Small intestine (tissue), 16 donors: ENCODE data around the gene CFAP53. TPM values are rescaled to one million over a fixed set of nuclear protein-coding genes. Genes with fewer than 3 reads are reported as not detected.

ENCODE experiments used
- DNase-seq, 2 donors: peaks; one replicate each; pipeline versions ENCODE4 v3.0.0 to v3.0.0-alpha.2; 2013
- FAIRE-seq: peaks from 2 replicates; lab custom pipeline; 2012; peaks lifted over from hg19 to GRCh38; lab: Jason Lieb, UNC
- H3K27ac ChIP-seq, 3 donors: one replicate each; pipeline ENCODE4 v1.5.1; 2013; ENCODE audit warnings: low read length in 2 of 3, mild to moderate bottlenecking in 2 of 3, control low read depth in 1 of 3, inconsistent platforms in 1 of 3, low read depth in 1 of 3, moderate library complexity in 1 of 3
- H3K27me3 ChIP-seq, 3 donors: one replicate each; pipeline ENCODE4 v1.6.1; 2013; ENCODE audit warnings: low read length in 3 of 3, inconsistent platforms in 1 of 3; ENCODE audit not compliant: control insufficient read depth in 3 of 3, insufficient read depth in 3 of 3
- H3K36me3 ChIP-seq, 3 donors: one replicate each; pipeline ENCODE4 v1.6.1; 2013; ENCODE audit warnings: low read length in 3 of 3, inconsistent platforms in 1 of 3, low read depth in 1 of 3, mild to moderate bottlenecking in 1 of 3, moderate library complexity in 1 of 3; ENCODE audit not compliant: control insufficient read depth in 3 of 3, insufficient read depth in 2 of 3
- H3K4me1 ChIP-seq, 3 donors: one replicate each; pipeline ENCODE4 v1.6.1; 2013; ENCODE audit warnings: low read length in 2 of 3, inconsistent platforms in 1 of 3, low read depth in 1 of 3, mild to moderate bottlenecking in 1 of 3, moderate library complexity in 1 of 3; ENCODE audit not compliant: control insufficient read depth in 3 of 3, insufficient read depth in 2 of 3
- H3K4me3 ChIP-seq, 3 donors: one replicate each; pipeline ENCODE4 v1.5.1; 2013; ENCODE audit warnings: low read length in 3 of 3, control low read depth in 1 of 3, inconsistent platforms in 1 of 3, low read depth in 1 of 3, mild to moderate bottlenecking in 1 of 3, moderate library complexity in 1 of 3
- H3K9me3 ChIP-seq, 2 donors: one replicate each; pipeline ENCODE4 v1.6.1; 2013; ENCODE audit warnings: low read depth in 1 of 2, low read length in 1 of 2; ENCODE audit not compliant: control insufficient read depth in 2 of 2, insufficient read depth in 1 of 2
- WGBS, 3 donors: extraction: QIAGEN DNeasy Blood & Tissue Kit; methylation state at CpG; one replicate each; pipeline ENCODE4 v1.1.7; 2013; 5-methylcytosine and 5-hydroxymethylcytosine counted together
- long read RNA-seq, 10 donors: transcript quantifications; one replicate each; lab custom pipeline, GENCODE V29; 2026
- polyA plus RNA-seq, 4 donors: library from polyadenylated mRNA; stranded (reverse) in 3 of 4; unstranded in 1 of 4; fragments of 200-250 nt in 3 of 4; fragments of 120-200 nt in 1 of 4; gene quantifications; one replicate each; pipeline versions ENCODE4 v1.2.1 to v1.2.3, GENCODE V29; 2013
- donor health status: healthy with polysubstance abuse.
- donor health status: control.
- donor health status: control.
- donor health status: Bipolar disorder and iron deficiency.
- donor health status: healthy.

The CFAP53 gene, protein sequence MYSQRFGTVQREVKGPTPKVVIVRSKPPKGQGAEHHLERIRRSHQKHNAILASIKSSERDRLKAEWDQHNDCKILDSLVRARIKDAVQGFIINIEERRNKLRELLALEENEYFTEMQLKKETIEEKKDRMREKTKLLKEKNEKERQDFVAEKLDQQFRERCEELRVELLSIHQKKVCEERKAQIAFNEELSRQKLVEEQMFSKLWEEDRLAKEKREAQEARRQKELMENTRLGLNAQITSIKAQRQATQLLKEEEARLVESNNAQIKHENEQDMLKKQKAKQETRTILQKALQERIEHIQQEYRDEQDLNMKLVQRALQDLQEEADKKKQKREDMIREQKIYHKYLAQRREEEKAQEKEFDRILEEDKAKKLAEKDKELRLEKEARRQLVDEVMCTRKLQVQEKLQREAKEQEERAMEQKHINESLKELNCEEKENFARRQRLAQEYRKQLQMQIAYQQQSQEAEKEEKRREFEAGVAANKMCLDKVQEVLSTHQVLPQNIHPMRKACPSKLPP
- polyA plus RNA-seq, result under 1 TPM in 3 of 4 donors, not detected in 1; 0.28 to 0.80 (median 0.67) TPM
- long read RNA-seq, donor 1, result 0 reads
- long read RNA-seq, donor 2, result 0 reads
- long read RNA-seq, donor 3, result 0 reads
- long read RNA-seq, donor 4, result 0 reads
- long read RNA-seq, donor 5, result 0 reads
- long read RNA-seq, donor 6, result 0 reads
- long read RNA-seq, donor 7, result 0 reads
- long read RNA-seq, donor 8, result 0 reads
- long read RNA-seq, donor 9, result 0 reads
- long read RNA-seq, donor 10, result 0 reads

DNA sequence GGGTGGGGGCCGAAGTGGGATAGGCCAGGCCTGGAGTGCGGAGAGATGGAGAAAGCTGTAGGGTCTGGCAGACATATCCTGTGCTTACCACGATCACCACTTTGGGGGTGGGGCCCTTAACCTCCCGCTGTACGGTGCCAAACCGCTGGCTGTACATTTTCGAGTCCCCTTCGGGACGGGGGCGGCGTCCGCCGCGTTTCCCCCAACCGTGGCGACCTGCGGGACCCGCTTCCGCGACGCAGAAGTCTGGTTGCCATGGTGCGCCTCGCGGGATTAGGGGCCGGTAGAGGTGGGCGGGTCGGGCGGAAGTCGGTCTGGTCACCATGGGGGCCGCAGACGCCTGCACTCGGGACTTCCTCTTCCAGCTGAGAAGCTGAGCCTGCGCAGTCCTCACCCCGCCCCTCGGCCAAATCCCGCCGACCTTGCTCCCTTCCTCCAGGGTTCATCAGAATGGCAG is at the start of gene CFAP53:
Gene CFAP53 (minus strand): TSS at position 248 of the 457 bp plus-strand sequence. CDS start 91 bp downstream, at position 157.
- FAIRE-seq (no peak), DNase-seq (peak; percentile 85 to 96)
- H3K4me3 ChIP-seq, result peak within 1 kb of the TSS; percentile 54 to 87 (median 58)
- peaks cover 4 to 14% (median 10%) of the 10 kb centered on the region in 3 donors for H3K36me3 ChIP-seq
- H3K9me3 ChIP-seq, result no peaks in the 10 kb centered on the region
- peaks cover 0 to 4% (median 2%) of the 10 kb centered on the region in 3 donors for H3K4me1 ChIP-seq
- no peaks in the 10 kb centered on the region for H3K27me3 ChIP-seq
- H3K27ac ChIP-seq, result peak within 1 kb of the TSS in 1 of 3 donors; percentile 52
- WGBS, 3 donors, result 0 to 1% (median 1%) methylated on average over 37 of the region's 37 CpGs

GRCh38 chr18:50315100-50315871 is 49.0 kb upstream of the CFAP53 start:
- Histone ChIP-seq H3K27ac (no peak overlapping the region), H3K9me3 (no peaks in the 10 kb centered on the region), H3K4me3 (no peak overlapping the region), H3K27me3 (peaks cover 0 to 3% (median 2%) of the 10 kb centered on the region in 3 donors), H3K4me1 (no peaks in the 10 kb centered on the region), H3K36me3 (no peaks in the 10 kb centered on the region)
- no peak for FAIRE-seq
- WGBS, 3 donors, result 51 to 57% (median 53%) methylated on average over 5 of the region's 5 CpGs
- no peak for DNase-seq

DNA sequence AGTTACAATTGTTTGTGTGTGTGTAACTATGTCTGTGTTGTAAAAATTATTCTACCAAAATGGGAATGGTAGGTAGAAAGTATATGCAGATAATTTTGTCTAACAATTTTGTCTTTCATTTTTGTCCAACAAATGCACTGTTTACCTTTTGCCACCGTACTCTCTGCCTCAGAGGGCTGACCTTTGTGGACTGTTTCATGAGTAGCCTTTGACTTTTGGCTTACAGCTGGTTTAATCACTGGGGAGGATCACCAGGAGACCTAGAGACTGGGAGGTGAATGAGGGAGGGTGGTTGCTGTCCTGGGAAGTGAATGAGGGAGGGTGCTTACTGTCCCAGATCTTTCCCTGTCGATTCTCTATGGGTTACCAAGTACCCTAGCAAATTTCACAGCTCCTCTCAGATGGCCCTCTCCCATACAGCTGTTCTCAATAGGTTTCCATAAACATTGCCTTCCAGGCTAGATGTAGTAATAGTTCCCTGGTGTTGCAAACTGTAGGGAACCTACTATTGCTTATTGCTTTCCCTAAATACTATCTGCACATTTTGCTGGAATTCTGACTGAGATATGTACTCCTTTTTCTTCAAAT is 47.7 kb upstream of the CFAP53 start:
- no peak for FAIRE-seq
- no peak overlapping the region for H3K27ac ChIP-seq
- H3K27me3 ChIP-seq, result peaks cover 0 to 3% (median 2%) of the 10 kb centered on the region in 3 donors
- no peaks in the 10 kb centered on the region for H3K9me3 ChIP-seq
- DNase-seq, result no peak
- WGBS, 3 donors, result 23 to 46% (median 43%) methylated on average over 2 of the region's 2 CpGs
- no peaks in the 10 kb centered on the region for H3K4me1 ChIP-seq
- no peaks in the 10 kb centered on the region for H3K36me3 ChIP-seq
- no peak overlapping the region for H3K4me3 ChIP-seq

DNA sequence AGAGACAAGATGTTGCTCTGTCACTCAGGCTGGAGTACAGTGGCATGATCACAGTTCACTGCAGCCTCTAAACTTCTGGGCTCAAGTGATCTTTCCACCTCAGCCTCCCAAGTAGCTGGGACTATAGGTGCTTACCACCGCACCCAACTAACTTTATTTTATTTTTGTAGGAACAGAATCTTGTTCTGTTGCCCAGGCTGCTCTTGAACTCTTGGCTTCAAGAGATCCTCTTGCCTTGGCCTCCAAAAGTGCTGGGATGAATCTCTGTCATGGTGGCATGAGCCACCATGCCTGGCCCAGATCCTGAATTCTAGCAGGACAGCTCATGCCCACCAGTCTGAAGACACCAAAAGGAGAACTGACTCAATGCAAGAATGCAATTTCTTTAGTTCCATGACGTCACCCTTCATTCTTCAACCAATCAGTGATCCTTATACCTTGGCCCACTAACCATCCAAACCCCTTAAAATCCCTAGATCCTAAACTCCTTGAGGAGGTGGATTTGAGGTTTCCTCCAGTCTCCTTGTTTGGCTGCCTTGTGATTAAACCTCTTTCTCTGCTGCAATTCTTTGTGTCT is 46.8 kb upstream of the CFAP53 start:
- no peak for FAIRE-seq
- Histone ChIP-seq H3K27ac (peak overlapping the region in 1 of 3 donors; percentile 48), H3K4me3 (no peak overlapping the region), H3K9me3 (no peaks in the 10 kb centered on the region), H3K36me3 (no peaks in the 10 kb centered on the region), H3K4me1 (no peaks in the 10 kb centered on the region), H3K27me3 (peaks cover 0 to 3% (median 0%) of the 10 kb centered on the region in 3 donors)
- WGBS, 3 donors, result 79 to 83% (median 82%) methylated on average over 2 of the region's 2 CpGs
- DNase-seq, result no peak

DNA sequence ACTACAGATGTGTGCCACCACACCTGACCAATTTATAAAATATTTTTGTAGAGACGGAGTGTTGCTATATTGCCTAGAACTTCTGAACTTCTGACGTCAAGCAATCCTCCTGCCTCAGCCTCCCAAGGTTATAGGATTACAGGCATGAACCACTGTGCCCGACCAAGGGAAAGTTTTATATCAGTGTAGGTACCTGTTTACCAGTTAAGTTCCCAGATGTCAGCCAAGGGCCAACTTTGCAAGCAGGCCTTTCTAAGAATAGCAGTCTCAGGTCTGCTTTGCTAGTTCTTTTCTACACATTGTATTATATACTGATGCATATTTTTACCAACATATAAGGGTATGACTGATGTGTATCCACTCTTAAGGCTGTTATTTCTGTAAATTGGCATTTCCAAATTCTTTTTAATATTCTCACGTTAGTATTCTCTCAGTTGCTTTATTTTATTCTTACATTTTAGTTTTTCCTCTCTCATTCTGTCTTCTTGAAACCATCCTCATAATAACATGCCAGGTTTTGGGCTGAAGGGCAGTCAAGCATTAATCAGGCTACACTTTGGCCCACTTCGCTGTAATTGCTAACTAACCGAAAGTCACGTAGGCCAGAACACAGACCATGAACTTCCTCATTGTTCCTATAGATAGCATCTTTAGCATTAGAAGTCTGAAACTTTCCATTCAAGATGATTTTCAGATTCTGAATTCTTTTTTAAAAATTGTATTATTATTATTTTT is 46.2 kb upstream of the CFAP53 start:
- Histone ChIP-seq H3K27me3 (peaks cover 0 to 3% (median 0%) of the 10 kb centered on the region in 3 donors), H3K27ac (no peak overlapping the region), H3K4me1 (no peaks in the 10 kb centered on the region), H3K4me3 (no peak overlapping the region), H3K36me3 (no peaks in the 10 kb centered on the region), H3K9me3 (no peaks in the 10 kb centered on the region)
- FAIRE-seq (no peak), DNase-seq (no peak)
- WGBS, 3 donors, result 78 to 91% (median 85%) methylated on average over 7 of the region's 7 CpGs

GRCh38 chr18:50311650-50312049 is 45.4 kb upstream of the CFAP53 start:
- Histone ChIP-seq H3K27ac (no peak overlapping the region), H3K9me3 (no peaks in the 10 kb centered on the region), H3K4me1 (no peaks in the 10 kb centered on the region), H3K4me3 (no peak overlapping the region), H3K27me3 (peaks cover 0 to 3% (median 0%) of the 10 kb centered on the region in 3 donors), H3K36me3 (no peaks in the 10 kb centered on the region)
- DNase-seq (peak; percentile 27 to 64), FAIRE-seq (no peak)
- 67 to 82% (median 70%) methylated on average over 3 of the region's 3 CpGs for WGBS, 3 donors

GRCh38 chr18:50310080-50310479 is 43.8 kb upstream of the CFAP53 start:
- H3K9me3 ChIP-seq, result no peaks in the 10 kb centered on the region
- DNase-seq (no peak), FAIRE-seq (no peak)
- H3K27ac ChIP-seq, result no peak overlapping the region
- H3K4me1 ChIP-seq, result no peaks in the 10 kb centered on the region
- 79 to 87% (median 87%) methylated on average over 10 of the region's 10 CpGs for WGBS, 3 donors
- H3K27me3 ChIP-seq, result peaks cover 0 to 3% (median 0%) of the 10 kb centered on the region in 3 donors
- H3K36me3 ChIP-seq, result no peaks in the 10 kb centered on the region
- no peak overlapping the region for H3K4me3 ChIP-seq
